HUES48 (cell line): Measurements from ENCODE around the gene PRSS27.
A peak's percentile ranks its signal among the peaks of the same experiment; 100 is the strongest.

Experiments
- H3K27ac ChIP-seq: one replicate; pipeline ENCODE4 v1.7.0; 2013; ENCODE audit warnings: low read depth, low read length, inconsistent platforms
- H3K27me3 ChIP-seq: 2 replicates; pipeline ENCODE4 v1.6.1; 2013; ENCODE audit warnings: mild to moderate bottlenecking, low read length; ENCODE audit not compliant: control insufficient read depth, insufficient read depth
- H3K36me3 ChIP-seq: 2 replicates; pipeline ENCODE4 v1.6.1; 2013; ENCODE audit warnings: low read length; ENCODE audit not compliant: control insufficient read depth, insufficient read depth
- H3K4me1 ChIP-seq: 2 replicates; pipeline ENCODE4 v1.6.1; 2013; ENCODE audit warnings: mild to moderate bottlenecking, low read length; ENCODE audit not compliant: control insufficient read depth, insufficient read depth
- H3K4me3 ChIP-seq: 2 replicates; pipeline ENCODE4 v1.5.1; 2013; ENCODE audit warnings: mild to moderate bottlenecking, low read depth, low read length
- H3K9ac ChIP-seq: 2 replicates; pipeline ENCODE4 v1.6.1; 2013; ENCODE audit warnings: mild to moderate bottlenecking, low read depth, low read length, moderate library complexity
- H3K9me3 ChIP-seq: 2 replicates; pipeline ENCODE4 v1.6.1; 2013; ENCODE audit warnings: low read length; ENCODE audit not compliant: control insufficient read depth, insufficient read depth

PRSS27 gene

GRCh38 chr16:2720064-2720457, at the start of gene PRSS27:
PRSS27 (minus strand) TSS chr16:2720224; CDS start chr16:2720160, 64 bp downstream.
- Histone ChIP-seq H3K27me3 (no peaks in the 10 kb centered on the region), H3K9me3 (no peaks in the 10 kb centered on the region), H3K4me1 (no peaks in the 10 kb centered on the region), H3K27ac (peak within 1 kb of the TSS; percentile 91), H3K9ac (peak within 1 kb of the TSS; percentile 63), H3K4me3 (peak within 1 kb of the TSS; percentile 66), H3K36me3 (no peaks in the 10 kb centered on the region)

- no peaks in the 10 kb centered on the region for H3K27me3 ChIP-seq
- no peak overlapping the region for H3K4me3 ChIP-seq
- no peak overlapping the region for H3K27ac ChIP-seq
- no peak overlapping the region for H3K9ac ChIP-seq
- no peaks in the 10 kb centered on the region; the same call in 1 of the 2 replicates for H3K9me3 ChIP-seq
- no peaks in the 10 kb centered on the region for H3K4me1 ChIP-seq
- peaks cover 96% of the 10 kb centered on the region for H3K36me3 ChIP-seq
Observed at GRCh38 chr16:2769675-2770056, 49.6 kb upstream of the PRSS27 start.

- Histone ChIP-seq H3K36me3 (peaks cover 96% of the 10 kb centered on the region), H3K9me3 (no peaks in the 10 kb centered on the region; the same call in 1 of the 2 replicates), H3K9ac (no peak overlapping the region), H3K27ac (no peak overlapping the region), H3K4me3 (no peak overlapping the region), H3K27me3 (no peaks in the 10 kb centered on the region), H3K4me1 (no peaks in the 10 kb centered on the region)
Observed at GRCh38 chr16:2769100-2769529, 49.1 kb upstream of the PRSS27 start.

- Histone ChIP-seq H3K4me3 (no peak overlapping the region), H3K36me3 (peaks cover 96% of the 10 kb centered on the region), H3K27ac (no peak overlapping the region), H3K9me3 (peaks cover 3% of the 10 kb centered on the region; the same call in 1 of the 2 replicates), H3K9ac (no peak overlapping the region), H3K4me1 (no peaks in the 10 kb centered on the region), H3K27me3 (no peaks in the 10 kb centered on the region)
Observed at GRCh38 chr16:2768403-2769089, 48.5 kb upstream of the PRSS27 start.

GRCh38 chr16:2767891-2768290, 47.9 kb upstream of the PRSS27 start:
- no peaks in the 10 kb centered on the region for H3K4me1 ChIP-seq
- H3K36me3 ChIP-seq, result peaks cover 96% of the 10 kb centered on the region
- H3K9ac ChIP-seq, result no peak overlapping the region
- H3K27ac ChIP-seq, result no peak overlapping the region
- no peaks in the 10 kb centered on the region for H3K27me3 ChIP-seq
- H3K4me3 ChIP-seq, result no peak overlapping the region
- peaks cover 10% of the 10 kb centered on the region; the same call in 1 of the 2 replicates for H3K9me3 ChIP-seq

GRCh38 chr16:2767140-2767731, 47.2 kb upstream of the PRSS27 start:
- no peak overlapping the region for H3K4me3 ChIP-seq
- no peak overlapping the region for H3K27ac ChIP-seq
- no peak overlapping the region for H3K9ac ChIP-seq
- H3K4me1 ChIP-seq, result no peaks in the 10 kb centered on the region
- H3K27me3 ChIP-seq, result no peaks in the 10 kb centered on the region
- peaks cover 99% of the 10 kb centered on the region for H3K36me3 ChIP-seq
- H3K9me3 ChIP-seq, result peaks cover 16% of the 10 kb centered on the region

- no peaks in the 10 kb centered on the region for H3K27me3 ChIP-seq
- peaks cover 19% of the 10 kb centered on the region for H3K9me3 ChIP-seq
- H3K4me1 ChIP-seq, result no peaks in the 10 kb centered on the region
- H3K27ac ChIP-seq, result no peak overlapping the region
- no peak overlapping the region for H3K4me3 ChIP-seq
- peaks cover 99% of the 10 kb centered on the region for H3K36me3 ChIP-seq
- no peak overlapping the region for H3K9ac ChIP-seq
Observed at GRCh38 chr16:2766430-2767139, 46.6 kb upstream of the PRSS27 start.

GRCh38 chr16:2765462-2766404, 45.7 kb upstream of the PRSS27 start:
- Histone ChIP-seq H3K27ac (no peak overlapping the region), H3K27me3 (no peaks in the 10 kb centered on the region), H3K36me3 (peaks cover 100% of the 10 kb centered on the region), H3K4me3 (no peak overlapping the region), H3K4me1 (no peaks in the 10 kb centered on the region), H3K9ac (no peak overlapping the region), H3K9me3 (peaks cover 19% of the 10 kb centered on the region)

- Histone ChIP-seq H3K36me3 (peaks cover 100% of the 10 kb centered on the region), H3K9ac (no peak overlapping the region), H3K27ac (no peak overlapping the region), H3K27me3 (no peaks in the 10 kb centered on the region), H3K9me3 (peaks cover 19% of the 10 kb centered on the region), H3K4me1 (no peaks in the 10 kb centered on the region), H3K4me3 (no peak overlapping the region)
Observed at GRCh38 chr16:2764718-2765117, 44.7 kb upstream of the PRSS27 start.

GRCh38 chr16:2763173-2763572, 43.1 kb upstream of the PRSS27 start:
- no peaks in the 10 kb centered on the region for H3K27me3 ChIP-seq
- no peak overlapping the region for H3K4me3 ChIP-seq
- H3K4me1 ChIP-seq, result no peaks in the 10 kb centered on the region
- H3K27ac ChIP-seq, result no peak overlapping the region
- peaks cover 19% of the 10 kb centered on the region for H3K9me3 ChIP-seq
- H3K36me3 ChIP-seq, result peaks cover 100% of the 10 kb centered on the region
- no peak overlapping the region for H3K9ac ChIP-seq
